Neural cell (in vitro differentiated cells): ENCODE measurements around the gene TEN1.

Experiments
- CTCF ChIP-seq: fragments of 450-650 bp; IDR thresholded peaks from 2 replicates; pipeline ENCODE4 v1.5.1; 2014; ENCODE audit warnings: antibody characterized with exemption, mild to moderate bottlenecking, moderate library complexity; ENCODE audit not compliant: poor library complexity, severe bottlenecking
- REST ChIP-seq: IDR thresholded peaks from 2 replicates; pipeline ENCODE4 v1.6.1; 2012; ENCODE audit warnings: borderline replicate concordance

GRCh38 chr17:76017481-76018339 is 38.7 kb downstream of the TEN1 start:
- TF ChIP-seq CTCF (no peak), REST (no peak)
